ENCODE results near the gene MRPL37. TPM values are rescaled to one million over a fixed set of nuclear protein-coding genes. Genes with fewer than 3 reads are reported as not detected.

The MRPL37 gene
- total RNA-seq, 1 donor from 2014 or later: 29.2 TPM

DNA sequence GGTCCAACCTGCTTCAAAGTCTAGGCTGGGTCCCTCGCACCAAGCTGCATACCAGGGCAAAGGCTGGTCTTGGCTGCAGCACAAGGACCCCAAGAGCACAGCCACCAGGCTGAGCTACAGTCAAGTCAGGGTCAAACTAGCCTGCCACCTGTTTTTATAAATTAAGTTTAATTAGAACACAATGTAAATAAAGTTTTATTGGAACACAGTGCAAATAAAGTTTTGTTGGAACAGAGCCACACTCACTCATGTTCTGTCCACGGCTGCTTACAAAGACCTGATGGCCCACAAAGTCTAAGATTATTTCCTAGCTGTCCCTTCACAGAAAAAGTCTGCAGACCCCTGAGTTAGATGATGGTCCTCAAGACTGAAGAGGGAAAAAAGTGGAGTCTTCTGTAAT lies 66.2 kb downstream of the MRPL37 start:
- no peak for DNase-seq

DNA sequence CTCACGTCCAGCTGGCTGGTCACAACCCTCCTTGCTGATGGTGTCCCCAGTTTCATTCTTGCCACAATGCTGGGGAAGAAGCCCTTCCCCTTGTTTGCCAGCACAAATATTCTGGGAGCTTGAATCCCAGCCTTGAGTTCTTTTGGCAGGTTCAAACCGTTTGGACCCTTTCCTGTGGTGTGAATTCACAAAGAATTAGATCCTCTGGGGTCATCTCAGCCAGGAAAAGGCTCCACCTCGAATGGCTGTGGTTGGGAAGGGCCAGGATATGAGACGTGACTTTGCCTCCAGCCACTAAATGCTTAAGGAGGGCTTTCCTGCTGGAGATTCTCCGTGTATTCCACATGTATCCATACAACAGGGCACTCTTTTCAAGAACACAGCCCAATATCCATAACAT lies 66.9 kb downstream of the MRPL37 start:
- no peak for DNase-seq

Other genes with a start within 250 kb of the MRPL37 start
- gene LDLRAD1, start 182.0 kb upstream of the MRPL37 start, total RNA-seq: not detected
- 122 TPM for gene TMEM59, start 147.0 kb upstream of the MRPL37 start, total RNA-seq
- gene TCEANC2, start 146.6 kb upstream of the MRPL37 start, total RNA-seq: 7.0 TPM
- not detected for gene CDCP2, start 47.2 kb upstream of the MRPL37 start, total RNA-seq
- 4.4 TPM for gene CYB5RL, start 137 bp upstream of the MRPL37 start, total RNA-seq
- gene SSBP3, start 206.2 kb downstream of the MRPL37 start, total RNA-seq: 46.8 TPM

Measured in occipital lobe (tissue), 2 donors.